Thyroid gland (tissue), 4 donors: ENCODE data around the gene RASGRP3. TPM values are rescaled to one million over a fixed set of nuclear protein-coding genes. Genes with fewer than 3 reads are reported as not detected.

Experiments
- DNase-seq, 2 donors: peaks; one replicate each; pipeline ENCODE4 v3.0.0-alpha.2; 2019
- H3K27ac ChIP-seq, 3 donors: fragments of 200-600 bp; sonication (generic); 1 replicate in 2 of 3; 2 replicates in 1 of 3; pipeline ENCODE4 v1.5.1; 2016 to 2019; ENCODE audit warnings: mild to moderate bottlenecking in 1 of 3, moderate library complexity in 1 of 3
- H3K27me3 ChIP-seq: fragments of 200-600 bp; sonication (generic); one replicate; pipeline ENCODE4 v1.5.1; 2019
- H3K36me3 ChIP-seq, 2 donors: fragments of 200-600 bp; sonication (generic); one replicate each; pipeline ENCODE4 v1.5.1; 2016 to 2019
- H3K4me1 ChIP-seq, 2 donors: fragments of 200-600 bp; sonication (generic); one replicate each; pipeline ENCODE4 v1.5.1; 2017 to 2019
- H3K4me3 ChIP-seq, 3 donors: fragments of 200-600 bp; sonication (generic); replicated peaks in 1 of 3; 1 replicate in 2 of 3; 2 replicates in 1 of 3; pipeline ENCODE4 v1.5.1; 2016; ENCODE audit warnings: mild to moderate bottlenecking in 1 of 3
- H3K9me3 ChIP-seq: fragments of 200-600 bp; sonication (generic); one replicate; pipeline ENCODE4 v1.5.1; 2017
- POLR2A ChIP-seq, 2 donors: fragments of 450-650 bp; IDR thresholded peaks; one replicate each; pipeline ENCODE4 v1.6.1; 2017; ENCODE audit warnings: antibody characterized with exemption in 2 of 2, mild to moderate bottlenecking in 2 of 2, moderate library complexity in 1 of 2
- WGBS, 2 donors: methylation state at CpG; one replicate each; pipeline ENCODE4 v1.1.5; 2017; 5-methylcytosine and 5-hydroxymethylcytosine counted together
- intact Hi-C: fragments of 100-400 bp; cut with DNase I; formaldehyde crosslinking; loops from one replicate; pipeline ENCODE4 v1.15.1; 2023
- total RNA-seq, 4 donors: library from RNA; depleted of rRNA; stranded (reverse); fragments of >200 nt; gene quantifications; one replicate each; pipeline ENCODE4 v1.2.3, GENCODE V29; 2016
- TF ChIP-seq, protein P1 (sequence below), 6 experiments: fragments of 200-600 bp in 3 of 6; fragments of 450-650 bp in 3 of 6; sonication (generic) in 3 of 6; IDR thresholded peaks; one replicate each; pipeline ENCODE4 v1.5.1; 2016 to 2019; ENCODE audit warnings: antibody characterized with exemption in 6 of 6, mild to moderate bottlenecking in 2 of 6, inconsistent platforms in 1 of 6, moderate library complexity in 1 of 6

RASGRP3 gene
- total RNA-seq, 4 donors from 2014 or later: 30.9 to 46.9 (median 34.8) TPM

DNA sequence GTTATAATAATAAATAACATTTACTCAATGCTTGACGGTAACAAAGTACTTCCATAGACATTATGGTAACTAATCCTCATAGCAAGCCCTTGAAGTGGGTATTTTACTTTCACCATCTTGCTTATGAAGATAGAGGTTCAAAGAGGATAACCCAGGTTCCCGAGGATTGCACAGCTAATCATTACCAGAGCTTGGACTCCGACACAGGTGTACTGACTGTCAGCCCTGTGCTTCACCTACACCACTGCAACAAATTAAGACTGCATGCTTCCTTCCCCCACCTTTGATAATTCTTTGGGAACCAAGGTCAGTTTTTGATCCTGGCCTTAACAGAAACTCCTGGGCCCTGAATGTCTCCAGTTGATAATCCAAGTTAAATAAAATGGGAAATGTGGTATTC is 73.8 kb downstream of the RASGRP3 start:
- intact Hi-C loops: no loop called here
- H3K36me3 ChIP-seq: no peaks in the 10 kb centered on the region
- H3K4me1 ChIP-seq: peaks cover 0 to 11% of the 10 kb centered on the region in 2 donors
- no peak overlapping the region for H3K4me3 ChIP-seq
- 90 to 93% methylated on average over 3 of the region's 3 CpGs for WGBS, 2 donors
- H3K27me3 ChIP-seq: no peaks in the 10 kb centered on the region
- no peaks in the 10 kb centered on the region for H3K9me3 ChIP-seq
- H3K27ac ChIP-seq: no peak overlapping the region
- no peak for TF ChIP-seq POLR2A (IDR thresholded peaks at IDR 0.05)
- TF ChIP-seq, protein P1, sequence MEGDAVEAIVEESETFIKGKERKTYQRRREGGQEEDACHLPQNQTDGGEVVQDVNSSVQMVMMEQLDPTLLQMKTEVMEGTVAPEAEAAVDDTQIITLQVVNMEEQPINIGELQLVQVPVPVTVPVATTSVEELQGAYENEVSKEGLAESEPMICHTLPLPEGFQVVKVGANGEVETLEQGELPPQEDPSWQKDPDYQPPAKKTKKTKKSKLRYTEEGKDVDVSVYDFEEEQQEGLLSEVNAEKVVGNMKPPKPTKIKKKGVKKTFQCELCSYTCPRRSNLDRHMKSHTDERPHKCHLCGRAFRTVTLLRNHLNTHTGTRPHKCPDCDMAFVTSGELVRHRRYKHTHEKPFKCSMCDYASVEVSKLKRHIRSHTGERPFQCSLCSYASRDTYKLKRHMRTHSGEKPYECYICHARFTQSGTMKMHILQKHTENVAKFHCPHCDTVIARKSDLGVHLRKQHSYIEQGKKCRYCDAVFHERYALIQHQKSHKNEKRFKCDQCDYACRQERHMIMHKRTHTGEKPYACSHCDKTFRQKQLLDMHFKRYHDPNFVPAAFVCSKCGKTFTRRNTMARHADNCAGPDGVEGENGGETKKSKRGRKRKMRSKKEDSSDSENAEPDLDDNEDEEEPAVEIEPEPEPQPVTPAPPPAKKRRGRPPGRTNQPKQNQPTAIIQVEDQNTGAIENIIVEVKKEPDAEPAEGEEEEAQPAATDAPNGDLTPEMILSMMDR (IDR thresholded peaks at IDR 0.05): no peak
- DNase-seq: no peak

- H3K36me3 ChIP-seq: no peaks in the 10 kb centered on the region
- H3K27me3 ChIP-seq: no peaks in the 10 kb centered on the region
- no peak for TF ChIP-seq POLR2A (IDR thresholded peaks at IDR 0.05)
- TF ChIP-seq, protein P1 (IDR thresholded peaks at IDR 0.05): no peak
- 82 to 88% methylated on average over 1 of the region's 1 CpG for WGBS, 2 donors
- H3K4me3 ChIP-seq: no peak overlapping the region
- DNase-seq: no peak
- intact Hi-C loops: no loop called here
- no peak overlapping the region for H3K27ac ChIP-seq
- H3K9me3 ChIP-seq: no peaks in the 10 kb centered on the region
- H3K4me1 ChIP-seq: peaks cover 0 to 11% of the 10 kb centered on the region in 2 donors
Measured at GRCh38 chr2:33552758-33553461, 76.5 kb downstream of the RASGRP3 start.

DNA sequence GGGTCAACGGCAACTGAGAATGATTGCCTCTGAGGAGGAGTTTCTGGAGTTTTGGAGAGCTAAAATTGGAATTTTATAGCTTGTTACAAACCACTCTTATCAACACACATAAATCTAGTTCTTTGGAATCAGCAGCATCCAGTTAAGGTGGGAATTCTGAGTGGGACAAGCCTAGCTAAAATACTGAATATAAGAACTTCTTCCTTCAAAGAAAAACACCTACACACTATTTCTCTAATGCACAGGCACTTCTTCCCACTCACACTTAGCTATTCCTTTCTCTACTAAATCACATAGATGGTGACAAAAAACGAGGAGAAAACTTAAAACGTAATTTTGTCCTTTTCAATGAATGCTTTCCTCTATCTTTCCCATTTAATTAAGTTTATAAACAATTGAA is 79.2 kb downstream of the RASGRP3 start:
- DNase-seq: no peak
- no peaks in the 10 kb centered on the region for H3K36me3 ChIP-seq
- intact Hi-C loops: no loop called here
- H3K9me3 ChIP-seq: no peaks in the 10 kb centered on the region
- peaks cover 0 to 11% of the 10 kb centered on the region in 2 donors for H3K4me1 ChIP-seq
- no peak overlapping the region for H3K4me3 ChIP-seq
- 68 to 79% methylated on average over 3 of the region's 3 CpGs for WGBS, 2 donors
- TF ChIP-seq, protein P1 (IDR thresholded peaks at IDR 0.05): no peak
- TF ChIP-seq POLR2A (IDR thresholded peaks at IDR 0.05): no peak
- H3K27ac ChIP-seq: no peak overlapping the region
- no peaks in the 10 kb centered on the region for H3K27me3 ChIP-seq

GRCh38 chr2:33559328-33559727 is 82.9 kb downstream of the RASGRP3 start:
- TF ChIP-seq POLR2A (IDR thresholded peaks at IDR 0.05): no peak
- TF ChIP-seq, protein P1 (IDR thresholded peaks at IDR 0.05): no peak
- intact Hi-C loops: no loop called here

DNA sequence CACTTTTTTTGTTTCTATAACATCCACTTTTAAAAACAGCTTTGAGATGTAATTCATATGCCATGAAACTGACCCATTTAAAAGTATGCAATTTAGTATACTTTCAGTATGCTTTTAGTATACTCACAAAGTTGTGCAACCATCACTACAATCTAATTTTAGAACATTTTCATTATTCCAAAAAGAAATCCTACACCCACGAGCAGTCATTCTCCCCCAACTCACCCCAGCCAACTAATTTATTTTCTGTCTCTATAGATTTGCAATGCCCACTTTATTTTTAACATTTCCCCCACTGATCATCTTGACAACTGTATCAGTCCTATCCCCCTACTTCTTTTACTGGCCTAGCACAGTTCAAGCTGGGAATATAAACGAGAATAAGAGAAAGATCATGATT is 83.6 kb downstream of the RASGRP3 start:
- no peak for DNase-seq
- TF ChIP-seq POLR2A (IDR thresholded peaks at IDR 0.05): no peak
- TF ChIP-seq, protein P1 (IDR thresholded peaks at IDR 0.05): no peak
- H3K4me1 ChIP-seq: peaks cover 0 to 5% of the 10 kb centered on the region in 2 donors
- WGBS, 2 donors: 64 to 74% methylated on average over 2 of the region's 2 CpGs
- intact Hi-C loops: no loop called here
- H3K27ac ChIP-seq: no peak overlapping the region
- H3K36me3 ChIP-seq: no peaks in the 10 kb centered on the region
- no peak overlapping the region for H3K4me3 ChIP-seq
- H3K27me3 ChIP-seq: no peaks in the 10 kb centered on the region
- H3K9me3 ChIP-seq: no peaks in the 10 kb centered on the region

More at GRCh38 chr2:33559328-33559727, 82.9 kb downstream of the RASGRP3 start:
- Histone ChIP-seq H3K27me3 (no peaks in the 10 kb centered on the region), H3K27ac (no peak overlapping the region), H3K4me1 (peaks cover 0 to 5% of the 10 kb centered on the region in 2 donors), H3K36me3 (no peaks in the 10 kb centered on the region), H3K4me3 (no peak overlapping the region), H3K9me3 (no peaks in the 10 kb centered on the region)
- DNase-seq: no peak
- 82 to 90% methylated on average over 3 of the region's 3 CpGs for WGBS, 2 donors
